ENCODE data around the gene PLPP4.

The PLPP4 gene

DNA sequence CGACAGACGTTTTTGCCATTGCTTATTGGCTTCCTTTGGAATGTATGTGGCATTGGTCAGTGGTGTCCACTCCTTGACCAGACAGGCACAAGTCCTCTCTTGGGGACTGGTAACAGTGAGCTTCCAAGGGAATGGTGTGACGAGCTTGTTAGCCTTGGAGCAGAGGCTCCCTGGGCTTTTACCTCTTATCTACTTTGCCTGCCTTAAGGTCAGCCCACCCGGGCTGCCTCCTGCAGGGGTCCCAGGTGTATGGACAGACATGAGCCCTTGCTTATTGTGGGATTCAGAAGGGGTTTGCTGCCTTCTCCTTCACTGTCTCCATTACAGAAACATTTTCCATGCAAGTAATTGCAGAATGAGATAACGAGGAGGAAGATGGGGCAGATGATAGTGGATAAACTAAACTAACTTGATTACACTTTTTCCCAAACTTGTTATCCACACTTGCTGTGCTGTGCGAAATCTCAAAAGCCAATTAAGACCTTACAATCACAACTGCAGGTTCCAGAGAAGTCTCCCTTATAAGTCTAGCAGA is 29.7 kb downstream of the PLPP4 start:
- no peak overlapping the region for H3K27ac ChIP-seq
- TF ChIP-seq, protein P1, sequence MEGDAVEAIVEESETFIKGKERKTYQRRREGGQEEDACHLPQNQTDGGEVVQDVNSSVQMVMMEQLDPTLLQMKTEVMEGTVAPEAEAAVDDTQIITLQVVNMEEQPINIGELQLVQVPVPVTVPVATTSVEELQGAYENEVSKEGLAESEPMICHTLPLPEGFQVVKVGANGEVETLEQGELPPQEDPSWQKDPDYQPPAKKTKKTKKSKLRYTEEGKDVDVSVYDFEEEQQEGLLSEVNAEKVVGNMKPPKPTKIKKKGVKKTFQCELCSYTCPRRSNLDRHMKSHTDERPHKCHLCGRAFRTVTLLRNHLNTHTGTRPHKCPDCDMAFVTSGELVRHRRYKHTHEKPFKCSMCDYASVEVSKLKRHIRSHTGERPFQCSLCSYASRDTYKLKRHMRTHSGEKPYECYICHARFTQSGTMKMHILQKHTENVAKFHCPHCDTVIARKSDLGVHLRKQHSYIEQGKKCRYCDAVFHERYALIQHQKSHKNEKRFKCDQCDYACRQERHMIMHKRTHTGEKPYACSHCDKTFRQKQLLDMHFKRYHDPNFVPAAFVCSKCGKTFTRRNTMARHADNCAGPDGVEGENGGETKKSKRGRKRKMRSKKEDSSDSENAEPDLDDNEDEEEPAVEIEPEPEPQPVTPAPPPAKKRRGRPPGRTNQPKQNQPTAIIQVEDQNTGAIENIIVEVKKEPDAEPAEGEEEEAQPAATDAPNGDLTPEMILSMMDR (IDR thresholded peaks at IDR 0.05; ENCODE audit: low read depth, low read length) = no peak

DNA sequence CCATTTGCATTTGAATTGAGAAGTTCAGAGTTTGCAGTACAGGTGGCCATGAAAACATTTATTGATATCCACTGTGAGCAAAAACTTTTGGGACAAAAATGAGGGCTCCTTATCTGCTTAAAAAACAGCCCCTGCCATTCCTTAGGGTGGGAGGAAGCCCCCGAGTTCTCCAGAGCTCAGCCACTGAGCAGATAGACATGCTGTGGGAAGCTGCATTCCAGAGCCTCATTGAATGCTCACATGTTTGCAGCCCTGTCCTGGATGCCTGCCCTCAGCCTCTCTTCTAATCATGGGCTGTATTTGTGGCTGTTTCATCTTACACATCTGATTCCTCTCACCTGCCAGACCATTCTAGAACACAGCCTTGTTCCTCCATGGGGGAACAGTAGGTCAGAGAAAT is 33.3 kb downstream of the PLPP4 start:
- H3K9me3 ChIP-seq (ENCODE audit: severe bottlenecking) = no peaks in the 10 kb centered on the region
- H3K27ac ChIP-seq = no peak overlapping the region
- DNase-seq = no peak
- no peaks in the 10 kb centered on the region for H3K36me3 ChIP-seq
- TF ChIP-seq, protein P1 (IDR thresholded peaks at IDR 0.05; ENCODE audit: low read depth, low read length) = no peak
- H3K4me3 ChIP-seq (ENCODE audit: low read depth, low read length) = no peak overlapping the region
- H3K27me3 ChIP-seq (ENCODE audit: insufficient read depth, low read depth, severe bottlenecking) = no peaks in the 10 kb centered on the region

More for the DNA sequence above, 29.7 kb downstream of the PLPP4 start:
- Histone ChIP-seq H3K4me3 (ENCODE audit: low read depth, low read length) (no peak overlapping the region), H3K9me3 (ENCODE audit: severe bottlenecking) (no peaks in the 10 kb centered on the region), H3K27me3 (ENCODE audit: insufficient read depth, low read depth, severe bottlenecking) (no peaks in the 10 kb centered on the region), H3K36me3 (no peaks in the 10 kb centered on the region)
- DNase-seq = no peak

DNA sequence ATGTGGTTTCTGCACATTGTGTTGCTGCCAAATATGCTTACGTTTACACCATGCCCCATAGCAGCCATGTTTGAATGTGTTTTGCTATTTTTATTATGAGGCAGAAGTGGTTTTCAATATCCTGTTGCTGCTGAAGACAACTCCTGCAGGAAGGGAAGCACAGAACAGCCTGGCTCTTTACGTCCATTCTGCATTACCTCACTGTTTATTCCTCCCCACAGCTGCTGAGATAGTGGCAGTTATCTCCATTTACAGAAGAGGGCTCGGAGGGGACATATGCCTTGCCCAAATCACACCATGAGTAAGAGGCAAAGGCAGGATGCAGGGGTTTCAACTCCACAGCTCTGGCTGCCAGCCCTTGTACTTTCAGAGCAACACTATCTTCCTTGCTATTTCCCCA is 35.3 kb downstream of the PLPP4 start:
- H3K9me3 ChIP-seq (ENCODE audit: severe bottlenecking) = no peaks in the 10 kb centered on the region
- TF ChIP-seq, protein P1 (IDR thresholded peaks at IDR 0.05; ENCODE audit: low read depth, low read length) = no peak
- H3K27ac ChIP-seq = no peak overlapping the region
- DNase-seq = no peak
- H3K4me3 ChIP-seq (ENCODE audit: low read depth, low read length) = no peak overlapping the region
- no peaks in the 10 kb centered on the region for H3K27me3 ChIP-seq (ENCODE audit: insufficient read depth, low read depth, severe bottlenecking)
- H3K36me3 ChIP-seq = no peaks in the 10 kb centered on the region

DNA sequence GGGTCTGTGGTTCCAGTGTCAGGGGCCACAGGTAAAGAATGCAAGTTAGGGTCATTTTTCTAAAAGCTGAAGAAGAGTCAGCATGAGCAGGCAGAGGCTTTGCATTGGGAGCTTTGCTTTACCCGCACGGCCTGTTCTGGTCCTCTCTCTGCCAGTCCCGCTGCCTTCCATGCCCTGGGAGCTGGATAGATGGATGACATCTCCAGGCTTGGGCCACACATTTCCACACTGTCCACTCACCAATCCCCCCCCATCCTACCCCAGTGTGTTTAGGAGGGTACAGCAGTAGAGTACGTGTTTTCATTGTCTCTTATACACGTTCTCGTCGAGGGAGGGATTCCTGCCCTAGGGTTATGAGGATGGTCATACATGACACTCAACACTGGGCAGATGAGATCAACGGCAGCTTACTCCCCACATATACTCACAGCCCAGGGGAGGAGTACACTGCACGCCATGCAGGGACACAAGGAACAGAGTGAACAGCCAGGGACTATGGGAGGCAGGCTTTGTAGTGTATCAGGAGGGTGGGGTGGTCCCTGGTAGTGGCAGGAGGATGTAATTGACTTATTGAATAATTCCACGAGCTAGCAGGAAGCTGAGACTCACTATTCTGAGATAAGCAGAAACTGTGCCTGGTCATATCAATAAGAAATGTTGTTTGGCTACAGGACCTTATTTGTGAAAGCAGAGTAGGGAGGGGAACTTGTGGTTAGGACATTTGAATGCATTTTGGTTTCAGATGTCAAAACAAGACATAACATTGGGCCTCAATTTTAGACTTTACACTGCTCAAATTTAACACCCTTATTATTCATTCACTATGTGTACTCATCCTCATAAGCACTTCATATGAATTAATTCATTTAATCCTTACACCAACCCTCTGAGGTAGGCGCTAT is 36.6 kb downstream of the PLPP4 start:
- Histone ChIP-seq H3K4me3 (ENCODE audit: low read depth, low read length) (no peak overlapping the region), H3K27me3 (ENCODE audit: insufficient read depth, low read depth, severe bottlenecking) (no peaks in the 10 kb centered on the region), H3K36me3 (no peaks in the 10 kb centered on the region), H3K9me3 (ENCODE audit: severe bottlenecking) (no peaks in the 10 kb centered on the region), H3K27ac (no peak overlapping the region)
- no peak for DNase-seq
- TF ChIP-seq, protein P1 (IDR thresholded peaks at IDR 0.05; ENCODE audit: low read depth, low read length) = no peak

DNA sequence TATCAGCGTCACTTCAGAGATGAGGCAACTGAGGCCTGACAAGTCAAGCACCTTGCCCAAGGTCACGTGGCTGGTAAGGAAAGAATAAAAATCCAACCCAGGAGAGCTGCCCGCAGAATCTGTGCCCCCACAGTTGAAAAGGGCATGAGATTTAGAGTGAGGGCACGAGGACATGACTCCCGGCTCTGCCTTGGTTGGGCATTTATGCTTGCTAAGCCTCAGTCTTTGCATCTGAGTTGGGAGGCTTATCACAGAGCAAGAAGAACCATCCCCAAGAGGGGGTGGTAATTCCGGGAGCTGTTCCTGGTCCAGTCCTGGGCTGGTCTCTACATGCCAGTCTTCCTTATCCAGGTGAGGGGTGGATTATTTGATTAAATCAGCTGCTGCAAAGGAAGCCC is 37.3 kb downstream of the PLPP4 start:
- TF ChIP-seq, protein P1 (IDR thresholded peaks at IDR 0.05; ENCODE audit: low read depth, low read length) = no peak
- Histone ChIP-seq H3K36me3 (no peaks in the 10 kb centered on the region), H3K9me3 (ENCODE audit: severe bottlenecking) (no peaks in the 10 kb centered on the region), H3K27me3 (ENCODE audit: insufficient read depth, low read depth, severe bottlenecking) (no peaks in the 10 kb centered on the region), H3K4me3 (ENCODE audit: low read depth, low read length) (no peak overlapping the region), H3K27ac (no peak overlapping the region; the same call in 1 of the 2 replicates)
- no peak for DNase-seq
